ENCODE data around the gene TNFSF18.

The TNFSF18 gene

DNA sequence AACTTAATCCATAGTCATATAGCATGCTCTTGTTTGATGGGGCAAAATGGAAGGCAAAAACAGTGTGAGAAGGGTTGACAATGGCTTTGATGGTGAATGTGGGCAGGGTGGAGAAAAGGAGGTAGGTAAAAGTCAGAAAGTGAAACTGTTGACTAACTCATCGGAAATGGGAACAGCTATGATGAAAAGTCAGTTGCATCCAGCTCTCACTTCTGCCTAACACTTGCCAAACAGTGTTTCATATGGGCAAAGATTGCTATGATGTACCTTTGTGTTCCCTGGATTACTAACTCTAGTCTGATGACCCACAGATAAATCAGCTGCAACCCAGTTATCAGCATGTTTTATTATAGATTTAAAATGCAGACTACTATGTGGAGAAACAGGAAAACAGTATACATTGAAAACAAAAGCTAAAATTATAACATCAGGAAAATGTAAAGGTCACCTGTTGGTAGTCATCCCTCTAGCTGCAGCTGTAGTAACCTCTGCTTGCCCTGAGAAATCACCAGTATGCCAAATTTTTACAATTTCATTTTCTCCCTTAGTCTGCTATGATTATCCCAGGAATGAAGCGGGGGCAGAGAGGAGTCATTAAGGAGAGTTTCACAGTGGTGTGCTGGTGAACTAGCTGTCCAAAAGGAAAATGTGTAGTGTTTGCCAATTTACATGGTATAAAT is 11.7 kb downstream of the TNFSF18 start:
- DNase-seq, result no peak

DNA sequence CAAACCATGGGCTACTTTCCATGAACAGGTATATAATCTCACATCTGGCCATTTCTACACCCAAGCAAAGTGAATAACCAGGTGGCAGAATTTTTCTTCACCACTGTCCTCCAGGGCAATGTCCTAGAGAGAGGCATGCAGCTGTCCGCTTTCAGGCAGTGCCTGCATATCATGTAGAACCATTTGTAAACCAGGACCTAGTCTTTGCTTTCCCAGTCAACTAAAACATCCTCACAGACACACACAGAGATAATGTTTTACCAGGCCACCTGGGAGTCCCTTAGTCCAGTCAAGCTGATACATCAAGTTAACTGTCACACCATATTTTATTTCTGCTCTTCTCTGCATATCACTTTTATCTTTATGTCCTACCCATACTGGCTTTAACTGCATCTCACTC is 26.2 kb downstream of the TNFSF18 start:
- DNase-seq, result no peak

DNA sequence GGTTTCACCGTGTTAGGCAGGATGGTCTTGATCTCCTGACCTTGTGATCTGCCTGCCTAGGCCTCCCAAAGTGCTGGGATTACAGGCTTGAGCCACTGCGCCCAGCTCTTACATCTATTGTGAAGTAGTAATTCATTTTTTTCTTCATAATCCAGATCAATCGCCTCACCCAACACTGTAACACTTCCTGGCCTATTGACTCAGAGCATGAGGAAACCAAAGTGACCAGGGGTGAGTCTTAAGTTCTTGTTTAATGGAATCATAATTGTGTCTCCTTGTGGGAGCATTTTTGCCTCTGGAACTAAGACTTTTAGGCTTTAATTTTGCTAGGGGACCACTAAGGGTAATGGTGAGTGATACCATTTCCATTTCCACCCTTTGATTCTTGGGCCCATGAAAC is 27.4 kb downstream of the TNFSF18 start:
- DNase-seq, result no peak

DNA sequence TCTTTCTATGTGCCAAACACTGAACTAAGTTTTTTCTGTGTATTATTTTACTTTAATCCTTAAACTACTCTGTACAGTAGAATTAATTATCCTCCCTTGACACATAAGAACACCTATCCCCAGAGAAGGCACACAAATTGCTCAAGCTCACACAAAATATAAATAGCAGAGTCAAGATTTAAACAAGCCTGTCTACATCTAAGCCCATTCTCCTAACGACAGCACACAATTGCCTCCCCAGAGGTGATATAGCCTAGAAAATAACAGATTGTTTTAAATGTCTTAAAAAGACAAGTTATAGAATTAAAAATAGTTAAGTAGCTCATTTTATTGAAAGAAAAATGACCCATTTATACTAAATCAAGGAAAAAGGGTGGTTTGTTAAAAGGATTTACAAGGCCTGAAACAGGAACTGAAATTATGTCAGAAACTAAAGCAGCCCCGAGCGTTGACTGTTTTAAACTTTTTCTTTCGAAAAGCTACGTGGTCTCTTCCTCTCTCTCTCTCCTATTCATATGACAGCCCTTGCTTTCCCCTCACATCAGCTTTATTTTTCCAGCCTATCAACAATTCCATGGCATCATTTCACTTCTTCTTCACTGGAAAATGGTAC is 30.5 kb downstream of the TNFSF18 start:
- no peak for DNase-seq

DNA sequence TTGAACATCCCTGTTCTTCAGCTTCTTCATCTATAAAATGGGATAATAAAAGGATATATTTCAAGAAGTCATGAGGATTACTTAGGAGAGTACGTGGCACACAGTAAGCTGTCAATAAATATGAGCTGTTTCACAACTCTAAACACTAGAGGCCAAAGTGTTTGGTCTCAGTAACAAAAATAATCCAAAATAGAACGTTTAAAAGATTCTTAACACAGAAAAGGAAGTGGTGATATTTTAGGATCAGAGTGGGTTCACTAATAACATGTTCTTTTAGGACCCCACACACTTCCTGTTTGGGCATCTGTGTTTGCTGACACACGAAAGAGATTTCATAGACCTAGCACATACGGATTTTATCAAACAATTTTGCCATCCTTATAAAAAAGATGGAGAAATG is 32.9 kb downstream of the TNFSF18 start:
- DNase-seq, result peak; percentile 39

DNA sequence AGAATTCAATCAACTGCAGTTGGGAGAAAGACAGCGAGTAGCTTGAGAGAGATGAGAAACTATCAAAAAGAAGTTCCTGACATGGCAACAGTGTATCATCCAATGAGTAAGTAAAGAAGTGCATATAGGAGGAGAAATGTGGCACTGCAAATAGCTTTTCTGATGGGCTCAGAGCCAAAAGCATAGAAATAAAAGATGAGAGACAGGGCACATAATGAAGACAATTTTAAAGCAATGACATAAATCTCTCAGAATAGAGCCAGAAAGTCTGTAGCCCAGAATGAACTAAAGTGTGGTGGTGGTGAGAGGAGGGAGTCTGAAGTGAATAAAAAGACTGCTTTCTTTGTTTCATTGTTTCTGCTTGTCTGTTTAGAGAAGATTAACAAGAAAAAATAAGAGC is 34.3 kb downstream of the TNFSF18 start:
- no peak for DNase-seq

DNA sequence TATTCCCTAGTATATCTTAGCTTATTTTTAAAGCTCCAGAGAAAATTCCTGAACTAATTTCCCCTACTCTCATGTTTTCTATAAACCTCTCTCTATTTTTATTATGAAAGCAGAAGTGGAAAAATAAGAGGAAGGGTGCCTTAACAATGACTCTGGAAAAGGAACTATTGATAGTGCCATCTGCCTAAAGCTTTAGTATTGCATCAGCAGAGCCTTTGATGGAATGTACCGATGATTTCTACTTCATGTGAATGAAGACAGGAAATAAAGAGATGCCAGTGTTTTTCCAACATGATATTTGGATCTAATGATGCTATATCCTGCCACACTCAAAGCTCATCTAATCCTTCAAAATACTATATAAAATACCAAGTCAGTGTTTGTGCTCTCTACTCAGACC is 35.1 kb downstream of the TNFSF18 start:
- DNase-seq, result peak; percentile 52

DNA sequence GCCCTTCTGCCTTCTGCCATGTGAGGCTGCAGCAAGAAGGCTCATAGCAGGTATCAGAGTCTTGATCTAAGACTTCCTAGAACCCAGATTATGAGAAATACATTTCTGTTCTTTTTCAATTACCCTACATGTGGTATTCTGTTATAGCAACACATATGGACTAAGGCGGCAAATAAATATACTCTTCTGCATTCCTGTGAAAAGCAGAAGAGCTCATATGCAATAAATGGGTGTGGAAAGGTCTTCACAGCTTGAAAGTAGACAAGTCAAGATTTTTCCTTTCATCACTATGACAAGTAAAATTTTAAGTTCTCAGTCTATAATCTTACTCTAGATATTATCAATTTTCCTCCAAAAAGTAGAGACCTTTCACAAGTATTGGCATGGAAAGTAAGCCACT is 36.6 kb downstream of the TNFSF18 start:
- peak; percentile 40 for DNase-seq

DNA sequence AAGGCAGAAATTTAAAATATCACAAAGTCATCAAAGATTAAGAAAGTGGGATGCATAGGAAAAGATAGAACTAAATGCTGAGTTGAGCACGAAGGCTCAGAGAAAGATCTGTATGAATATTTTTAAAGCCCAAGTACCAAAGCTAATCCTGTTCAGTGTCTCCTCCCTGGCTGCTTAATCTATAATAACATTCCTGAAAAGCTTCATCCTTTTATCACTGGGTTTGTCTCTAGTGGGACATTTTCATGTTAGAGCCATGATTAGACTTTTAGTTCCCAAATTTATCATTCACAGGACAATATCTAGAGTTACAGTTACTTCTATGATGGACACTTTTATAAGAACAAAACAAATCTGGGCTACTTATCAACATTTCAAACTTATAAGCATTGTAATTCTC is 38.6 kb downstream of the TNFSF18 start:
- DNase-seq, result no peak

DNA sequence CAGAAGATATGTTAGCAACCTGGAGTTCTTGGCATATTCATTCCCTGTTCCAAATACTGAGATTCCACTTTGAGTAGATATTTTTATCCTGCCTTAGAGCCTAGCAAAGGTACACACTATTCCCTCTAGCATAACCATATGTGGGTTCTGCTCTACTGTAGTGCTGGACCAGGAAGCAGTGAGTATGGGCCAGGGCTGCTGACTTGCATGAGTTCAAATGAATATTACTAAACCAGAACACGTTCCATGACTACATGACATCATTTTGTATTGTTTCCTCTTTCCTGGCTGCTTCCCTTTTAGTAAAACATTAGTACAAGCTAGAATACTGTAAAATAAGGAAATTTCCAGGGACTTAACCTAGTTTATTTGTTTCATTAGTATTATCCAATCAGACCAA is 41.1 kb downstream of the TNFSF18 start:
- DNase-seq, result no peak

DNA sequence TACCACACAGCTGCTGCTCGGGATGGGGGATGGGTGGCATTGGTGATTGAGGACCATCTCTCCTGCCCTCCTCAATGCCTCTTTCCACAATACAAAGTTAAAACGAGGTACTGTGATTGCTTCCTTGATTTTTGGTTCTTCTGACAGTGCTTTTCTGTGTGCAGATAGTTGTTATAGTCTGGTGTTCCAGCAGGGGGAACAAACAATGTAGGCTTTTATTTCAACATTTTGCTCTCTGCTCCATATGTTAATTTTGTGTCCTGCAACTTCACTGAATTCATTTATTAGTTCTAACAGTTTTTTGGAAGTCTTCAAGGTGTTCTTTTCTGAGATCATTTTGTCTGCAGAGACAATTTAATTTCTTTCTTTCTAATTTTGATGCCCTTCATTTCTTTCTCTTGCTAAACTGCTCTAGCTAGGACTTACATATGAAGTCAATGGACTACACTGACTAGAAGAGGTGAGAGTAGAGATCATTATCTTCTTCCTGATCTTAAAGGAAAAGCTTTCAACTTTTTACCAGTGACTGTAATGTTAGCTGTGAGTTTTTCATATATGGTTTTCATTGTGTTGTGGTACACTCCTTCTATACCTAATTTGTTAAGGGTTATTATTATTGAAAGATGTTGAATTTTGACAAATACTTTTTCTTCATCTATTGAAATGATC is 45.4 kb downstream of the TNFSF18 start:
- DNase-seq, result no peak

DNA sequence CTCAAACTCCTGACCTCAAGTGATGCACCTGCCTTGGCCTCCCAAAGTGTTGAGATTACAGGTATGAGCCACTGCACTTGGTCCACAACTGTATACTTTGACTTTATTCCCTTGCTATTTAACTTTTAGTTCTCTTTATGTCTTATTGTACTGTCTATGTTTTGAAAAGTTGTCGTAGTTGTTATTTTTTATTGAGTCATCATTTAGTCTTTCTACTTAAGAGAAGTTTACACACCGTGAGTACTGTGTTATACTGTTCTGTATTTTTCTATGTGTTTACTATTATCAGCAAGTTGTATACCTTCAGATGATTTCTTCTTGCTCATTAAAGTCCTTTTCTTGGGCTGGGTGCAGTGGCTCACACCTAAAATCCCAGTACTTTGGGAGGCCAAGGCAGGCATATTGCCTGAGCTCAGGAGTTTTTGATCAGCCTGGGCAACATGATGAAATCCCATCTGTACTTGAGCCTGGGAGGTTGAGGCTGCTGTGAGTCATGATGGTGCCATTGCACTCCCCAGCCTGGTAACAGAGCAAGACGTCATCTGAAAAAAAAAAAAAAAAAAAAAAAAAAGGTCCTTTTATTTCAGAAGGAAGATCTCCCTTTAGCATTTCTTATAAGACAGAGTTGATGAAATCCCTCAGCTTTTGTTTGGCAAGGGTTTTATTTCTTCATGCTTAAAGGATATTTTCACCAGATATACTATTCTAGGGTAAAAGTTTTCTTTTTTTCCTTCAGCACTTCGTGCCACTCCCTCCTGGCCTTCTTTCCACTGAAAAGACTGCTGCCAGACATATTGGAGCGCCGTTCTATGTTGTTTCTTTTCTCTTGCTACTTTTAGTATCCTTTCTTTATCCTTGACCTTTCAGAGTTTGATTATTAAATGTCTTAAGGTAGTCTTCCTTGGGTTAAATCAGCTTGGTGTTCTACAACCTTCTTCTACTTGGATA is 47.6 kb downstream of the TNFSF18 start:
- no peak for DNase-seq

DNA sequence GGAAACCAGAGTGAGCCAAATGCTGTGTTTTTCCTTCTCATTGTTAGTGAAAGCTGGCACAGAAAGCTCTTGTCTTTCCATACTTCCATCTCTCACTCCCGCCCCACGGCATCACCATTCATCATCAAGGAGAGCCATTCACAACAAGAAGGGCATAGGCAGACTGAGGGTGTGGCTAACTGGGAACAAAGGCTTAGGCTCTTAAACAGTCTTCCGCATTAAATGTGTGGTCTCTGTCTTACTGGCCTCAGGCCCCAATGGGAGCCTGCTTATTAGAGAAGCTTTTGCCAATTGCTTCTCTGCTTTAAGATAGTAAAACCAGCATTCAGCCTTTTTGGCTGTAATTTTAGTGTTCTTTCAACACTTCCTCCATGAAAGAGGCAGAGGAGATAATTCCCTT is 51.4 kb downstream of the TNFSF18 start:
- DNase-seq, result no peak

DNA sequence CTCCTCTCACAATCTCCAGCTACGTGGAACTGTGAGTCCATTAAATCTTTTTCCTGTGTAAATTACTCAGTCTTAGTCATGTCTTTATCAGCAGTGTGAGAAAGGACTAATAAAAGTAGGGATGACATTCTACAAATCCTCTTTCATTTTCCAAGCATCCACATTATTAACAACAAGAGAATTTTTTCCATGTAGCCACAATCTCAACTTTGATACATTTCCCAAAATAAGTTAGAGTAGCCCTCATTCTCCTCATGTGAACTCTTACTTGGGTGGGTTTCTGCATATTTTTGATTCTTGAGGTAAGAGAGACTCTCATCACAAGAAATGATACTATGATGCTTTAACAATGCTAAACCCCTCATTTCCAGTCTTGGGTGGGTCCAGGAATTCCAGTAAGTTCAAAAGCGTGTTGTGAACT is 52.8 kb downstream of the TNFSF18 start:
- DNase-seq, result no peak

DNA sequence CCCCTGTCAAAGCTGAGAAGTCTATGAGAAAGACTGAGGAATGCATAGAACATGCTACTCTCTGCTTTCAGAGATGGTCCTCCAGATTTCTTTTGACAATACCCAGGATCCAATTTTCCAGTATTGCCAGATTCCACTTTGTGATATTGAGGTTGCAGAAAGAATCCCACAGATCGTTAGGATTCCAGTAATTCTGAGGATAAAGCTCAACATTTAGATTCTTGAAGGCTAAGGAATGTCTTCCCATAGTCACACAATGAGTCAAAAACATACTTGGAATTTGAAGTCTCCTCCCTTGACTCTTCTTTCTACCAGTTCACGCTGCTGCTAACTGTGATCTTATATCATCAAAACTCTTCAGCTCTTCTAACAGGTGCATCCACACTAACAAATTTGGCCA is 57.1 kb downstream of the TNFSF18 start:
- DNase-seq, result no peak

DNA sequence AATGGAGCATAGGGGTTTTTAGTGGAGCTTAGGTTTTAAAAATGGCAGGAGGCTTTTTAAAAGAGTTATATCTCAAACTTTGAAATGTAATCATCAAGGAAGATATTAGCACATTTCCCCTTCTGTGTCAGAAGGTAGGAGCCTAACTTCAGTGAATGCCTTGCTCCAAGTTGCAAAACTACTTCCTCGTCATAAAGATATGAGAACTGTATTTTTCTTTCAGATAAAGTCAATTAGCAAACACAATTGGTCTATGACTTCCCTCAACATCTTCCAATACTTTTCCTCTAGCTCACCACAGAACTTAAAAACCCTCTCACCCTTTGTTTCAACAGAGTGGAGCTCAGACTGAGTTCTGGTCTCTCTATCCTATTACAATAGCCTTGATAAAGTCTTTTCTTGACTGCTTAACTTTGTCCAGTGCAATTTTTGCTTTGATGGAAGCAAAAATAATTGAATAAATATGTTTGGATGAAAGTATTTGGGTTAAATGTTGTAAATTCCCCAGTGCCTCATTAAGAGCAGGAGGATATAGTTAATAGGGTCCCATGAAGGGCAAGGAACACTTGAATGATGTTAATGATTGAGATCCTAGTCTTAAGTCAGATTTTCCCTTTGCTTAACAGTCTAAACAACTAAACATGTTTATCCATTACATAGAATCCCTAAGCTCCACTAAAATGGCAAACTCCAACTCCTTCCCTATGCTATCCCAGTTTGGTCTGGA is 58.9 kb downstream of the TNFSF18 start:
- DNase-seq, result peak; percentile 37

DNA sequence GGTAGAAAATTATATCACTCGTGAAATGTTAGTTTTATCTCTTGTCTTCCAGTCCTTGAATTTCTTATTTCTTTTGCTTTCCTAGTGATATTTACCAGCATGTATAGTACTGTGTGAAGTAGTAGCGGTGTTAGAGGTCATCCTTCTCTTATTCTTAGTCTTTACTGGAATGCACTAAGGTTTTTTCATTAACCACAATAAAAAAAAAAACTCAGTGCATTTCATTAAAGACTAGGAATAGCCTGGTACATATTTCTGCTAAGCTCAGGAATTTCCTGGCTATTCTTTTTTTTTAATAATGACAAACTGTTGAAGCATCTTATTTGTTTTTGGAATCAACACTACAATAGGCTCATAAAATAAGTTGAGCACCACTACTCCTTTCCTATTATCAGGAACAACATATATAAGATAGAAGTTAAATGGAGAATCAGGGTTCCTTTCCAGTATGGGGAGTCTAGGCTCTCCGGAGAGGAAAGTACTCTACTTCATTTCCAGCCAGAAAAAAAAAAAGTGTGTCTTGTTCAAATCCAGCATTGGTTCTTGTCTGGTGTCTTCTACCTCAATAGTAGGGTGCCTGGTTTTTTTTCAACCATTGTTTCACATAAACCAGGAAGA is 60.0 kb downstream of the TNFSF18 start:
- no peak for DNase-seq

Data from hematopoietic multipotent progenitor cell treated with erythropoietin and hydrocortisone succinate and interleukin-3 and kit ligand, for 4 days (in vitro differentiated cells).